SU-DHL-6 (cell line): ENCODE measurements around the gene GRID1.

Experiments used
- H2AFZ ChIP-seq: fragments of 200-600 bp; sonication (generic); 2 replicates; pipeline ENCODE4 v1.6.1; 2014; ENCODE audit warnings: low read depth, mild to moderate bottlenecking, moderate library complexity, mixed read lengths, antibody characterized with exemption, low read length; ENCODE audit not compliant: severe bottlenecking
- H3F3A ChIP-seq: fragments of 200-600 bp; shearing (Covaris generic); 2 replicates; pipeline ENCODE4 v1.6.0; 2016; ENCODE audit warnings: antibody characterized with exemption, mild to moderate bottlenecking; ENCODE audit not compliant: insufficient read depth
- H3K27ac ChIP-seq: fragments of 200-600 bp; sonication (generic); 2 replicates; pipeline ENCODE4 v1.5.1; 2016; ENCODE audit warnings: low read depth, mild to moderate bottlenecking, low read length, moderate library complexity, mixed read lengths
- H3K27me3 ChIP-seq: fragments of 200-600 bp; sonication (generic), shearing (Covaris generic); 2 replicates; pipeline ENCODE4 v1.6.0; 2014; ENCODE audit warnings: mild to moderate bottlenecking, low read length
- H3K36me3 ChIP-seq: fragments of 200-600 bp; sonication (generic); 2 replicates; pipeline ENCODE4 v1.6.1; 2014; ENCODE audit warnings: mild to moderate bottlenecking, low read length, mixed read lengths
- H3K4me2 ChIP-seq: fragments of 300-600, 200-600 bp; shearing (Covaris generic), sonication (generic); 2 replicates; pipeline ENCODE4 v1.6.0; 2014; ENCODE audit warnings: low read length, low read depth, mild to moderate bottlenecking; ENCODE audit not compliant: poor library complexity, severe bottlenecking
- H3K4me3 ChIP-seq: fragments of 200-600 bp; sonication (generic); 2 replicates; pipeline ENCODE4 v1.5.1; 2014; ENCODE audit warnings: antibody characterized with exemption, low read length, mild to moderate bottlenecking, mixed read lengths; ENCODE audit not compliant: insufficient read depth, poor library complexity, severe bottlenecking
- H3K79me2 ChIP-seq: fragments of 200-600 bp; sonication (generic); 2 replicates; pipeline ENCODE4 v1.6.1; 2014; ENCODE audit warnings: mild to moderate bottlenecking, low read length, moderate library complexity; ENCODE audit not compliant: insufficient read depth
- H3K9ac ChIP-seq: fragments of 200-600 bp; sonication (generic); 2 replicates; pipeline ENCODE4 v1.7.0; 2014; ENCODE audit warnings: mild to moderate bottlenecking, low read length
- H3K9me2 ChIP-seq: fragments of 200-600 bp; sonication (generic); replicated peaks from 2 replicates; pipeline ENCODE4 v1.6.1; 2014; ENCODE audit warnings: low read length; ENCODE audit not compliant: insufficient read depth
- H3K9me3 ChIP-seq: fragments of 200-600 bp; sonication (generic); 2 replicates; pipeline ENCODE4 v1.6.1; 2014; ENCODE audit warnings: low read length, mixed read lengths; ENCODE audit not compliant: insufficient read depth
- H4K20me1 ChIP-seq: fragments of 200-600 bp; sonication (generic); 2 replicates; pipeline ENCODE4 v1.6.1; 2014; ENCODE audit warnings: low read depth, mild to moderate bottlenecking, antibody characterized with exemption, low read length, moderate library complexity, mixed read lengths
- EZH2phosphoT487 ChIP-seq: fragments of 200-600 bp; sonication (generic), shearing (Covaris generic); conservative IDR thresholded peaks from 2 replicates; pipeline ENCODE4 v1.6.1; 2018; ENCODE audit warnings: mild to moderate bottlenecking, antibody characterized with exemption, low read length, moderate library complexity, mixed read lengths
- TF ChIP-seq, protein P1 (sequence below): fragments of 200-600 bp; sonication (generic); IDR thresholded peaks from one replicate; pipeline ENCODE4 v1.5.1; 2017; ENCODE audit warnings: antibody characterized with exemption, mild to moderate bottlenecking, low read length, moderate library complexity; ENCODE audit not compliant: insufficient read depth, poor library complexity, severe bottlenecking

The GRID1 gene

DNA sequence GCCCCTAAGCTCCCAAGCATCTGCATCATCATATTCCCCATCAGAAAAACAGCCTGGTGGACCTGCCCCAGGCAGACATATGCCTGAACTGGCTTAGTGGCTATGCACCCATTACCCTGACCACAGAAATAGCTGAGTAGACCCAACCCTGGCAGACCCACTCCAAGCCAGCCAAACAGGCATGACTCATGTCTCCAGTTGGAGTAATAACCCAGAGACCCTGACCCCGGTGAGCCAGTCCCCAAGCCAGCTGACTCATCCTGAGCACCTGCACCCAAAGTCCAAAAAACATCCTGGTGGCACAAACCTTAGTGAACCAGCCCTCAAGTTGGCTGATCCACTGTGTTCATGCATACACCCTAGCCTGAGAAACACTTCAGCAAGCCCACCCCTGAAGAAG, 555.9 kb downstream of the GRID1 start:
- 0 out of 2 replicates have a peak, but pooled peaks cover 2% of the 10 kb centered on the region for H3K36me3 ChIP-seq
- no peaks in the 10 kb centered on the region for H3K27me3 ChIP-seq
- no peaks in the 10 kb centered on the region for H3F3A ChIP-seq
- no peaks in the 10 kb centered on the region for H4K20me1 ChIP-seq
- no peak overlapping the region for H2AFZ ChIP-seq
- H3K9me3 ChIP-seq, result no peaks in the 10 kb centered on the region
- no peak overlapping the region for H3K4me3 ChIP-seq
- no peak overlapping the region for H3K27ac ChIP-seq
- no peak for TF ChIP-seq EZH2phosphoT487
- TF ChIP-seq, protein P1, sequence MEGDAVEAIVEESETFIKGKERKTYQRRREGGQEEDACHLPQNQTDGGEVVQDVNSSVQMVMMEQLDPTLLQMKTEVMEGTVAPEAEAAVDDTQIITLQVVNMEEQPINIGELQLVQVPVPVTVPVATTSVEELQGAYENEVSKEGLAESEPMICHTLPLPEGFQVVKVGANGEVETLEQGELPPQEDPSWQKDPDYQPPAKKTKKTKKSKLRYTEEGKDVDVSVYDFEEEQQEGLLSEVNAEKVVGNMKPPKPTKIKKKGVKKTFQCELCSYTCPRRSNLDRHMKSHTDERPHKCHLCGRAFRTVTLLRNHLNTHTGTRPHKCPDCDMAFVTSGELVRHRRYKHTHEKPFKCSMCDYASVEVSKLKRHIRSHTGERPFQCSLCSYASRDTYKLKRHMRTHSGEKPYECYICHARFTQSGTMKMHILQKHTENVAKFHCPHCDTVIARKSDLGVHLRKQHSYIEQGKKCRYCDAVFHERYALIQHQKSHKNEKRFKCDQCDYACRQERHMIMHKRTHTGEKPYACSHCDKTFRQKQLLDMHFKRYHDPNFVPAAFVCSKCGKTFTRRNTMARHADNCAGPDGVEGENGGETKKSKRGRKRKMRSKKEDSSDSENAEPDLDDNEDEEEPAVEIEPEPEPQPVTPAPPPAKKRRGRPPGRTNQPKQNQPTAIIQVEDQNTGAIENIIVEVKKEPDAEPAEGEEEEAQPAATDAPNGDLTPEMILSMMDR, result no peak
- no peak overlapping the region for H3K4me2 ChIP-seq
- no peak overlapping the region for H3K9ac ChIP-seq
- no peaks in the 10 kb centered on the region for H3K9me2 ChIP-seq
- H3K79me2 ChIP-seq, result no peaks in the 10 kb centered on the region

DNA sequence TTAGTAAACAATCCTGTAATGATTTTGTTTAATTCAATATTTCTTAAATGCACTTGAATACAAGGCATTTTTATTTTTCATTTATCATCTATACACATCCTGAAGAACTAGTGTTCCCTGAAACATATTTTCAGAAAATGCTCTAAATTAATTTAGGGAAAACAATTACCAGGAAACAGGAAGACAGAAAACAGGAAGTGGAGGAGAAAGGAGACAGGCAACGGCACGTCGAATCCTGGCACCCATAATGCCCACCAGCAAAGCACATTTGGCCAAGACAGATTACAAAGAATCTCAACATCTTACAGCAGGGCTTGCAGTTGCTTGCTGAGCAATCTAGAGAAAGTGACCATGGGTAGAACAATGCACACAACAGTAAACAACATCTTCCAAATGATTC, 571.1 kb downstream of the GRID1 start:
- Histone ChIP-seq H3K36me3 (no peaks in the 10 kb centered on the region), H3K27me3 (no peaks in the 10 kb centered on the region), H3K9me3 (no peaks in the 10 kb centered on the region), H3K4me3 (no peak overlapping the region), H3K9me2 (no peaks in the 10 kb centered on the region), H2AFZ (no peak overlapping the region), H3K4me2 (no peak overlapping the region), H3F3A (no peaks in the 10 kb centered on the region), H4K20me1 (no peaks in the 10 kb centered on the region), H3K79me2 (no peaks in the 10 kb centered on the region), H3K9ac (no peak overlapping the region), H3K27ac (no peak overlapping the region)
- TF ChIP-seq, protein P1, result no peak
- no peak for TF ChIP-seq EZH2phosphoT487

DNA sequence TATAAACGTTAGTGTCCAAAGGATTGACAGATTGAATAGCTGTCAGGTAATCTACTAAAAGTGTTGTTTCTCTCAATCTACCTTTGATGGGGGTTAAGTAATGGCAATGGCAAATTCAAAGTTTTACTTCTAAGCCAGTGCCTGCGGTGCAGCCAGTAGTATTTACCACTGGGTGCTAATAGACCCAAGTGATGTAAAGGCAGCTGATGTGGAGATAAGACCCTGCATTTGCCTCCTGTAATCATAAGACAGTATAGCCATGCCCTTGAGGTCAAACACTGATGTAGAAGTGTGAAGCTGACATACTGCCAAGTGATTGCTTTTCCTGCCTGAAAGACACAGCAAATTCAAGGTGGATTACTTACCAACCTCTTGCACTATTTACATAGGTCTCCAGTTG, 572.0 kb downstream of the GRID1 start:
- H4K20me1 ChIP-seq, result no peaks in the 10 kb centered on the region
- H3K4me3 ChIP-seq, result no peak overlapping the region
- no peak overlapping the region for H2AFZ ChIP-seq
- H3K9ac ChIP-seq, result no peak overlapping the region
- no peak overlapping the region for H3K4me2 ChIP-seq
- TF ChIP-seq EZH2phosphoT487, result no peak
- TF ChIP-seq, protein P1, result no peak
- no peaks in the 10 kb centered on the region for H3K36me3 ChIP-seq
- H3F3A ChIP-seq, result no peaks in the 10 kb centered on the region
- H3K27me3 ChIP-seq, result no peaks in the 10 kb centered on the region
- no peaks in the 10 kb centered on the region for H3K9me3 ChIP-seq
- H3K27ac ChIP-seq, result no peak overlapping the region
- no peaks in the 10 kb centered on the region for H3K79me2 ChIP-seq
- no peaks in the 10 kb centered on the region for H3K9me2 ChIP-seq

DNA sequence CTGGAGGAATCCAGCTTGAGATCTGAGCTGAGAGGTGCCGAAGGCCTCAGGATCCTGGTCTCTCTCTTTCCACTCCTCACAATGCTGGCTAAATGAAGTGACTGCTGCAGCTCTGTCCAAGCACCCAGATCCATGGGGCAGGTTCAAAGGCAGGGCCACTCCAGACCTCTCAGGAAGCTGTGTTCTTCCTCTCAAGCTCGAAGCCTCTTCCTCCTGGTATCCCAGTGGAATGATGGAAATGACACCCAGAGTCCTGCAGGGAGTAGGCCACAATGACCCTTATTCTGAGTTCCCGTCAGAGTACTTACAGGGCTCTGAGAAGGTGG, 574.1 kb downstream of the GRID1 start:
- H3K9ac ChIP-seq, result no peak overlapping the region
- no peaks in the 10 kb centered on the region for H3K9me2 ChIP-seq
- TF ChIP-seq, protein P1, result no peak
- no peak for TF ChIP-seq EZH2phosphoT487
- no peaks in the 10 kb centered on the region for H3K79me2 ChIP-seq
- no peak overlapping the region for H3K4me3 ChIP-seq
- no peaks in the 10 kb centered on the region for H4K20me1 ChIP-seq
- H3K9me3 ChIP-seq, result no peaks in the 10 kb centered on the region
- H3K36me3 ChIP-seq, result no peaks in the 10 kb centered on the region
- no peaks in the 10 kb centered on the region for H3F3A ChIP-seq
- H3K27ac ChIP-seq, result no peak overlapping the region
- H2AFZ ChIP-seq, result no peak overlapping the region
- no peak overlapping the region for H3K4me2 ChIP-seq
- H3K27me3 ChIP-seq, result no peaks in the 10 kb centered on the region
